Measurements from ENCODE around the gene LRP1B. TPM values are rescaled to one million over a fixed set of nuclear protein-coding genes. Genes with fewer than 3 reads are reported as not detected.

Gene LRP1B
- total and polyA plus RNA-seq, 4 donors = 0.01 to 0.84 (median 0.17) TPM

- Histone ChIP-seq H3K27me3 (ENCODE audit: control insufficient read depth in 4 of 4, insufficient read depth in 4 of 4, low read length in 3 of 4) (no peaks in the 10 kb centered on the region), H3K9me3 (ENCODE audit: control insufficient read depth in 4 of 4, low read length in 3 of 4) (no peaks in the 10 kb centered on the region), H3K36me3 (ENCODE audit: control insufficient read depth in 4 of 4, insufficient read depth in 3 of 4, low read depth in 1 of 4, low read length in 3 of 4) (no peaks in the 10 kb centered on the region), H3K9ac (ENCODE audit: low read depth in 1 of 2, low read length in 2 of 2) (no peak overlapping the region), H3K4me3 (ENCODE audit: low read depth in 1 of 3, low read length in 3 of 3) (no peak overlapping the region), H3K27ac (ENCODE audit: low read depth in 1 of 2, low read length in 2 of 2) (no peak overlapping the region), H3K4me1 (ENCODE audit: control insufficient read depth in 4 of 4, insufficient read depth in 4 of 4, low read length in 3 of 4) (no peaks in the 10 kb centered on the region)
- DNase-seq (ENCODE audit: low spot score) = no peak
- TF ChIP-seq HNF4A (conservative IDR thresholded peaks at IDR 0.05) (no peak), CTCF (IDR thresholded peaks at IDR 0.05; ENCODE audit: low read depth, low read length, missing input control) (no peak), JUND (IDR thresholded peaks at IDR 0.05) (no peak), RAD21 (IDR thresholded peaks at IDR 0.05) (no peak), MAX (IDR thresholded peaks at IDR 0.05) (no peak), YY1 (IDR thresholded peaks at IDR 0.05) (no peak), ZBTB33 (IDR thresholded peaks at IDR 0.05) (no peak), TAF1 (conservative IDR thresholded peaks at IDR 0.05) (no peak), ATF3 (IDR thresholded peaks at IDR 0.05) (no peak), GABPA (IDR thresholded peaks at IDR 0.05 in 1 of 2, conservative IDR thresholded peaks at IDR 0.05 in 1 of 2) (no peak), RXRA (IDR thresholded peaks at IDR 0.05) (no peak)
Measured at GRCh38 chr2:141863964-141864363, 266.9 kb downstream of the LRP1B start.

- WGBS = 87% methylated on average over 5 of the region's 5 CpGs
- H3K9ac ChIP-seq (ENCODE audit: low read depth in 1 of 2, low read length in 2 of 2) = no peak overlapping the region
- H3K27me3 ChIP-seq (ENCODE audit: control insufficient read depth in 4 of 4, insufficient read depth in 4 of 4, low read length in 3 of 4) = no peaks in the 10 kb centered on the region
- H3K27ac ChIP-seq (ENCODE audit: low read depth in 1 of 2, low read length in 2 of 2) = no peak overlapping the region
- no peak for DNase-seq (ENCODE audit: low spot score)
- no peaks in the 10 kb centered on the region for H3K36me3 ChIP-seq (ENCODE audit: control insufficient read depth in 4 of 4, insufficient read depth in 3 of 4, low read depth in 1 of 4, low read length in 3 of 4)
- no peaks in the 10 kb centered on the region for H3K4me1 ChIP-seq (ENCODE audit: control insufficient read depth in 4 of 4, insufficient read depth in 4 of 4, low read length in 3 of 4)
- H3K4me3 ChIP-seq (ENCODE audit: low read depth in 1 of 3, low read length in 3 of 3) = no peak overlapping the region
- no peaks in the 10 kb centered on the region for H3K9me3 ChIP-seq (ENCODE audit: control insufficient read depth in 4 of 4, low read length in 3 of 4)
- no peak for TF ChIP-seq GABPA (IDR thresholded peaks at IDR 0.05 in 1 of 2, conservative IDR thresholded peaks at IDR 0.05 in 1 of 2)
- no peak for TF ChIP-seq MAX (IDR thresholded peaks at IDR 0.05)
- TF ChIP-seq FOXA2 (IDR thresholded peaks at IDR 0.05) = no peak
- no peak for TF ChIP-seq CTCF (IDR thresholded peaks at IDR 0.05; ENCODE audit: low read depth, low read length, missing input control)
- TF ChIP-seq FOXA1 (IDR thresholded peaks at IDR 0.05) = no peak
- TF ChIP-seq NR2F2 (IDR thresholded peaks at IDR 0.05) = no peak
- TF ChIP-seq HNF4A (conservative IDR thresholded peaks at IDR 0.05) = no peak
- TF ChIP-seq EGR1 (IDR thresholded peaks at IDR 0.05; ENCODE audit: low read depth in 2 of 2) = no peak
- no peak for TF ChIP-seq REST (IDR thresholded peaks at IDR 0.05)
- TF ChIP-seq ATF3 (IDR thresholded peaks at IDR 0.05) = no peak
- no peak for TF ChIP-seq YY1 (IDR thresholded peaks at IDR 0.05)
- TF ChIP-seq TAF1 (conservative IDR thresholded peaks at IDR 0.05) = no peak
- TF ChIP-seq HNF4G (IDR thresholded peaks at IDR 0.05) = no peak
- no peak for TF ChIP-seq SP1 (IDR thresholded peaks at IDR 0.05)
- no peak for TF ChIP-seq RXRA (IDR thresholded peaks at IDR 0.05)
- no peak for TF ChIP-seq RAD21 (IDR thresholded peaks at IDR 0.05)
- TF ChIP-seq JUND (IDR thresholded peaks at IDR 0.05) = no peak
Measured at GRCh38 chr2:141856215-141856919, 274.4 kb downstream of the LRP1B start.
